K562 (cell line): ENCODE data around the gene LOXL3. TPM values are rescaled to one million over a fixed set of nuclear protein-coding genes. Genes with fewer than 3 reads are reported as not detected.

Experiments used
- BRCA1 ChIP-seq, 2 experiments: fragments of 450-650 bp in 1 of 2; sonication (generic) in 1 of 2; formaldehyde crosslinking in 1 of 2; IDR thresholded peaks; 2 replicates each; pipeline versions ENCODE4 v1.5.0 to v1.6.1; 2017 to 2020; ENCODE audit warnings: mild to moderate bottlenecking in 1 of 2, missing genetic modification reagents in 1 of 2
- CBX3 ChIP-seq, 2 experiments: IDR thresholded peaks; 1 replicate in 1 of 2; 2 replicates in 1 of 2; pipeline ENCODE4 v1.6.1; 2012; ENCODE audit warnings: inconsistent platforms in 2 of 2, low read length in 2 of 2, borderline replicate concordance in 1 of 2, control low read depth in 1 of 2
- ERF ChIP-seq: fragments of 450-650 bp; formaldehyde crosslinking; IDR thresholded peaks from 2 replicates; pipeline ENCODE4 v1.4.0; 2020; ENCODE audit warnings: mild to moderate bottlenecking, mixed read lengths
- ESRRB ChIP-seq: fragments of 250-450 bp; sonication (Bioruptor Pico); IDR thresholded peaks from 2 replicates; pipeline ENCODE4 v1.5.0; 2020; ENCODE audit warnings: mild to moderate bottlenecking, moderate library complexity, borderline replicate concordance
- FOXM1 ChIP-seq, 2 experiments: fragments of 450-650 bp in 1 of 2; sonication (generic) in 1 of 2; formaldehyde crosslinking in 1 of 2; IDR thresholded peaks; 2 replicates each; pipeline versions ENCODE4 v1.6.1 to v1.9.0; 2017 to 2022; ENCODE audit warnings: low read depth in 2 of 2, mild to moderate bottlenecking in 2 of 2, missing genetic modification reagents in 1 of 2, moderate library complexity in 1 of 2
- FOXP1 ChIP-seq: sonication (generic); formaldehyde crosslinking; IDR thresholded peaks from 2 replicates; pipeline ENCODE4 v1.8.0; 2022; ENCODE audit warnings: mild to moderate bottlenecking, missing genetic modification reagents
- GABPB2 ChIP-seq: fragments of 250-450 bp; sonication (Bioruptor Pico); conservative IDR thresholded peaks from 2 replicates; pipeline ENCODE4 v1.5.1; 2021; ENCODE audit warnings: mild to moderate bottlenecking
- HNRNPH1 ChIP-seq: fragments of 200-400 bp; formaldehyde crosslinking; optimal IDR thresholded peaks from 2 replicates; pipeline ENCODE3; 2017; ENCODE audit warnings: low read depth, mild to moderate bottlenecking, low read length, moderate library complexity
- KAT7 ChIP-seq: sonication (generic); formaldehyde crosslinking; IDR thresholded peaks from 2 replicates; pipeline ENCODE4 v1.8.0; 2022; ENCODE audit warnings: missing genetic modification reagents, mild to moderate bottlenecking, borderline replicate concordance
- KDM1A ChIP-seq, 2 experiments: fragments of 450-650 bp; IDR thresholded peaks; 2 replicates each; pipeline ENCODE4 v1.6.1; 2016; ENCODE audit warnings: mild to moderate bottlenecking in 2 of 2
- L3MBTL2 ChIP-seq: fragments of 450-650 bp; IDR thresholded peaks from 2 replicates; pipeline ENCODE4 v1.6.1; 2016; ENCODE audit warnings: mild to moderate bottlenecking, moderate library complexity
- MYNN ChIP-seq, 2 experiments: sonication (generic); formaldehyde crosslinking in 1 of 2; IDR thresholded peaks; 2 replicates each; pipeline versions ENCODE4 v1.5.0 to v1.6.1; 2016 to 2020; ENCODE audit warnings: antibody characterized with exemption in 1 of 2, missing genetic modification reagents in 1 of 2
- RBM17 ChIP-seq: fragments of 200-400 bp; formaldehyde crosslinking; IDR thresholded peaks from 2 replicates; pipeline ENCODE4 v1.6.1; 2017; ENCODE audit warnings: low read depth, mild to moderate bottlenecking, low read length, borderline replicate concordance
- RBM39 ChIP-seq: fragments of 200-400 bp; formaldehyde crosslinking; optimal IDR thresholded peaks from 2 replicates; pipeline ENCODE3; 2018; ENCODE audit warnings: low read depth, low read length
- SMC3 ChIP-seq: conservative IDR thresholded peaks from 2 replicates; pipeline ENCODE4 v1.6.1; 2011; ENCODE audit warnings: low read depth, low read length, improper control_type of control experiment; ENCODE audit not compliant: insufficient read depth
- ZNF134 ChIP-seq: fragments of 250-450 bp; sonication (Bioruptor Pico); conservative IDR thresholded peaks from 2 replicates; pipeline ENCODE4 v1.4.0; 2020
- ZNF717 ChIP-seq: fragments of 250-450 bp; sonication (Bioruptor Pico); IDR thresholded peaks from 2 replicates; pipeline ENCODE4 v1.5.0; 2021
- polyA plus RNA-seq, 8 experiments: library from polyadenylated mRNA; depleted of rRNA in 4 of 8; stranded (reverse) in 5 of 8; unstranded in 3 of 8; fragments of >200 nt; fragmentation: Nextera tagmentation in 2 of 8; fragmentation: Illumina TruSeq in 1 of 8; extraction: Ambion mirVana in 2 of 8; extraction: Trizol in 1 of 8; gene quantifications; 2 replicates each; pipeline versions ENCODE4 v1.2.1 to v1.2.3, GENCODE V29; 2011 to 2014; ENCODE audit warnings: inconsistent platforms in 1 of 8, missing spikeins in 1 of 8
- total RNA-seq, 7 experiments: library from RNA; depleted of rRNA in 6 of 7; stranded (reverse); fragments of >200 nt in 6 of 7; fragmentation: Illumina TruSeq in 2 of 7; extraction: Trizol in 2 of 7; gene quantifications; 2 replicates each; pipeline versions ENCODE4 v1.2.1 to v1.2.3, GENCODE V29; 2011 to 2021; ENCODE audit warnings: low replicate concordance in 1 of 7
- TF ChIP-seq, protein P1 (sequence below): sonication (generic); formaldehyde crosslinking; IDR thresholded peaks from 2 replicates; pipeline ENCODE4 v1.8.1; 2022; ENCODE audit warnings: missing genetic modification reagents
- TF ChIP-seq, protein P2 (sequence below): sonication (generic); formaldehyde crosslinking; IDR thresholded peaks from 2 replicates; pipeline ENCODE4 v1.8.0; 2022; ENCODE audit warnings: missing genetic modification reagents, mild to moderate bottlenecking, borderline replicate concordance
- TF ChIP-seq, protein P3 (sequence below): fragments of 450-650 bp; IDR thresholded peaks from 2 replicates; pipeline ENCODE4 v1.6.1; 2014; ENCODE audit warnings: low read depth, mild to moderate bottlenecking, moderate library complexity, borderline replicate concordance
- TF ChIP-seq, protein P4 (sequence below): sonication (generic); formaldehyde crosslinking; IDR thresholded peaks from 2 replicates; pipeline ENCODE4 v1.8.1; 2022; ENCODE audit warnings: missing genetic modification reagents

LOXL3 gene
- total and polyA plus RNA-seq, 9 of the 15 experiments (the other 6 are each of a cell fraction or from before 2014, with no cell fraction given): 0.22 to 0.99 (median 0.31) TPM

DNA sequence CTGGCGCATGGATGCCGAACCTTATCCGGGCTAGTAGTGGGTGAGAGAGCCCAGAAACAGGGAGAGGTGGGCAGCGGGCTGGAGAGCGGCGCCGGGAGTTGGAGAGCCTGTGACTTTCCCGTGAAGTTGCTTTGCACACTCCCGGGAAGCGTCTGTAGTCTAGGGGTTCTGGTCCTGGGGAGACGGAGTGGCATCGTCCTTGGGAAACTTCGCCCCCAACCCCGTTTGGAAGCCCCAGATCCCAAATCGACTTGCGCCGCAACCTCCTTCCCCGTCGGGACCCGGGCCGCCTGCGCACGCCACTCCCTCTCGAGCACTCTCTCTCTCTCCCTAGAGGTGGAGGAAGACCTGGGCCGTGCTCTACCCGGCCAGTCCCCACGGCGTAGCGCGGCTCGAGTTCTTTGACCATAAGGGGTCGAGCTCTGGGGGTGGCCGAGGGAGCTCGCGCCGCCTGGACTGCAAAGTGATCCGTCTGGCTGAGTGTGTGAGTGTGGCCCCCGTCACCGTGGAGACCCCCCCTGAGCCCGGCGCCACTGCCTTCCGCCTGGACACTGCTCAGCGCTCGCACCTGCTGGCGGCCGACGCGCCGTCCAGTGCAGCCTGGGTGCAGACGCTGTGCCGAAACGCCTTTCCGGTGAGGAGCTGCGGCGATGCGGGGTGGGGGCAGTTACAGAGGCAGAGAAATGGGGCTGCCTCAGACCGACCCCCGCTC is 1.2 kb upstream of the LOXL3 start (continued):
- no peak for TF ChIP-seq RBM39
- TF ChIP-seq ERF (CRISPR knock-in tag): no peak
- no peak for TF ChIP-seq ZNF717 (CRISPR knock-in tag)
- TF ChIP-seq, protein P1, sequence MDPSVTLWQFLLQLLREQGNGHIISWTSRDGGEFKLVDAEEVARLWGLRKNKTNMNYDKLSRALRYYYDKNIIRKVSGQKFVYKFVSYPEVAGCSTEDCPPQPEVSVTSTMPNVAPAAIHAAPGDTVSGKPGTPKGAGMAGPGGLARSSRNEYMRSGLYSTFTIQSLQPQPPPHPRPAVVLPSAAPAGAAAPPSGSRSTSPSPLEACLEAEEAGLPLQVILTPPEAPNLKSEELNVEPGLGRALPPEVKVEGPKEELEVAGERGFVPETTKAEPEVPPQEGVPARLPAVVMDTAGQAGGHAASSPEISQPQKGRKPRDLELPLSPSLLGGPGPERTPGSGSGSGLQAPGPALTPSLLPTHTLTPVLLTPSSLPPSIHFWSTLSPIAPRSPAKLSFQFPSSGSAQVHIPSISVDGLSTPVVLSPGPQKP: no peak
- TF ChIP-seq KDM1A (IDR thresholded peaks at IDR 0.05): no peak
- no peak for TF ChIP-seq GABPB2 (CRISPR knock-in tag)
- TF ChIP-seq, protein P2, sequence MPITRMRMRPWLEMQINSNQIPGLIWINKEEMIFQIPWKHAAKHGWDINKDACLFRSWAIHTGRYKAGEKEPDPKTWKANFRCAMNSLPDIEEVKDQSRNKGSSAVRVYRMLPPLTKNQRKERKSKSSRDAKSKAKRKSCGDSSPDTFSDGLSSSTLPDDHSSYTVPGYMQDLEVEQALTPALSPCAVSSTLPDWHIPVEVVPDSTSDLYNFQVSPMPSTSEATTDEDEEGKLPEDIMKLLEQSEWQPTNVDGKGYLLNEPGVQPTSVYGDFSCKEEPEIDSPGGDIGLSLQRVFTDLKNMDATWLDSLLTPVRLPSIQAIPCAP: 0 out of 2 replicates have a peak, but pooled peaks have one; percentile 42
- peak; percentile 67; the same call in 1 of the 2 replicates for TF ChIP-seq KAT7
- TF ChIP-seq, protein P3, sequence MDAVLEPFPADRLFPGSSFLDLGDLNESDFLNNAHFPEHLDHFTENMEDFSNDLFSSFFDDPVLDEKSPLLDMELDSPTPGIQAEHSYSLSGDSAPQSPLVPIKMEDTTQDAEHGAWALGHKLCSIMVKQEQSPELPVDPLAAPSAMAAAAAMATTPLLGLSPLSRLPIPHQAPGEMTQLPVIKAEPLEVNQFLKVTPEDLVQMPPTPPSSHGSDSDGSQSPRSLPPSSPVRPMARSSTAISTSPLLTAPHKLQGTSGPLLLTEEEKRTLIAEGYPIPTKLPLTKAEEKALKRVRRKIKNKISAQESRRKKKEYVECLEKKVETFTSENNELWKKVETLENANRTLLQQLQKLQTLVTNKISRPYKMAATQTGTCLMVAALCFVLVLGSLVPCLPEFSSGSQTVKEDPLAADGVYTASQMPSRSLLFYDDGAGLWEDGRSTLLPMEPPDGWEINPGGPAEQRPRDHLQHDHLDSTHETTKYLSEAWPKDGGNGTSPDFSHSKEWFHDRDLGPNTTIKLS: no peak; the same call in 1 of the 2 replicates
- peak in 1 of 2 experiments; percentile 16; a peak in 1 of 3 replicates for TF ChIP-seq CBX3 (IDR thresholded peaks at IDR 0.05; ENCODE audit: borderline replicate concordance in 1 of 2, low read length in 2 of 2)
- TF ChIP-seq L3MBTL2: peak; percentile 73
- TF ChIP-seq ZNF134: no peak
- TF ChIP-seq FOXM1 (IDR thresholded peaks at IDR 0.05; ENCODE audit: low read depth): no peak
- TF ChIP-seq FOXM1 (CRISPR knock-in tag; IDR thresholded peaks at IDR 0.05; ENCODE audit: low read depth): no peak
- no peak for TF ChIP-seq ESRRB (CRISPR knock-in tag)
- no peak for TF ChIP-seq BRCA1 (IDR thresholded peaks at IDR 0.05)
- no peak for TF ChIP-seq BRCA1 (CRISPR knock-in tag; IDR thresholded peaks at IDR 0.05)
- TF ChIP-seq FOXP1 (CRISPR knock-in tag): no peak
- TF ChIP-seq, protein P4, sequence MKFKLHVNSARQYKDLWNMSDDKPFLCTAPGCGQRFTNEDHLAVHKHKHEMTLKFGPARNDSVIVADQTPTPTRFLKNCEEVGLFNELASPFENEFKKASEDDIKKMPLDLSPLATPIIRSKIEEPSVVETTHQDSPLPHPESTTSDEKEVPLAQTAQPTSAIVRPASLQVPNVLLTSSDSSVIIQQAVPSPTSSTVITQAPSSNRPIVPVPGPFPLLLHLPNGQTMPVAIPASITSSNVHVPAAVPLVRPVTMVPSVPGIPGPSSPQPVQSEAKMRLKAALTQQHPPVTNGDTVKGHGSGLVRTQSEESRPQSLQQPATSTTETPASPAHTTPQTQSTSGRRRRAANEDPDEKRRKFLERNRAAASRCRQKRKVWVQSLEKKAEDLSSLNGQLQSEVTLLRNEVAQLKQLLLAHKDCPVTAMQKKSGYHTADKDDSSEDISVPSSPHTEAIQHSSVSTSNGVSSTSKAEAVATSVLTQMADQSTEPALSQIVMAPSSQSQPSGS (CRISPR knock-in tag): 0 out of 2 replicates have a peak, but pooled peaks have one; percentile 55
- no peak for TF ChIP-seq MYNN (IDR thresholded peaks at IDR 0.05)
- TF ChIP-seq MYNN (CRISPR knock-in tag; IDR thresholded peaks at IDR 0.05): no peak
- TF ChIP-seq RBM17: no peak
- TF ChIP-seq SMC3: no peak
- no peak for TF ChIP-seq HNRNPH1
